K562 (cell line): Measurements from ENCODE around the gene ATXN7. TPM values are rescaled to one million over a fixed set of nuclear protein-coding genes. Genes with fewer than 3 reads are reported as not detected.

Source experiments
- ATAC-seq: fragments of 200-7000 bp; cut with Tn5 transposase; 3 replicates; pipeline ENCODE4 v1.9.1; 2020; ENCODE audit warnings: moderate library complexity
- BruUV-seq: library from RNA; stranded (reverse); fragments of 400-500 nt; replicated peaks from 2 replicates; lab custom pipeline; 2021; lab: Mats Ljungman, UMichigan
- CTCF ChIA-PET: fragments of 300-600 bp; formaldehyde crosslinking; extraction: SDS; loops from one replicate; lab custom pipeline; 2021; ENCODE audit warnings: low intra/inter-chr PET ratio; lab: Yijun Ruan, JAX
- POLR2A ChIA-PET: fragments of 300-600, 350-650 bp; sonication (Branson Sonifier 250); formaldehyde crosslinking; extraction: SDS; loops from one replicate; lab custom pipeline; 2021; ENCODE audit warnings: antibody characterized with exemption, inconsistent platforms; lab: Yijun Ruan, JAX
- DNase-seq, 4 experiments: peaks; one replicate each; pipeline versions ENCODE4 v3.0.0 to v3.0.0-alpha.2; 2011 to 2018; ENCODE audit warnings: low spot score in 3 of 4, mixed read lengths in 3 of 4; ENCODE audit errors: extremely low read depth in 1 of 4
- FAIRE-seq: peaks from 2 replicates; lab custom pipeline; 2011; peaks lifted over from hg19 to GRCh38; lab: Jason Lieb, UNC
- H2AFZ ChIP-seq: 2 replicates; pipeline ENCODE4 v1.6.0; 2011; ENCODE audit warnings: low read depth, low read length, control low read depth, inconsistent platforms
- H3K27ac ChIP-seq: fragments of 200-600 bp; 3 replicates; pipeline ENCODE4 v1.8.0; 2011; ENCODE audit warnings: low read depth, mild to moderate bottlenecking, control low read depth, inconsistent platforms, low read length, moderate library complexity, mixed read lengths; ENCODE audit errors: extremely low read depth
- H3K27me3 ChIP-seq, 2 experiments: fragments of 300-600 bp in 1 of 2; 2 replicates in 1 of 2; 3 replicates in 1 of 2; pipeline versions ENCODE4 v1.6.0 to v1.8.0; 2011; ENCODE audit warnings: inconsistent platforms in 2 of 2, low read length in 2 of 2, mild to moderate bottlenecking in 1 of 2, mixed read lengths in 1 of 2, moderate library complexity in 1 of 2; ENCODE audit not compliant: control insufficient read depth in 2 of 2, insufficient read depth in 2 of 2
- H3K36me3 ChIP-seq: fragments of 300-600 bp; 3 replicates; pipeline ENCODE4 v1.8.0; 2011; ENCODE audit warnings: mild to moderate bottlenecking, low read length, inconsistent platforms; ENCODE audit not compliant: control insufficient read depth, insufficient read depth
- H3K4me1 ChIP-seq, 2 experiments: fragments of 200-600 bp in 1 of 2; replicated peaks in 1 of 2; 2 replicates in 1 of 2; 3 replicates in 1 of 2; pipeline versions ENCODE4 v1.5.1 to v1.8.0; 2011; ENCODE audit warnings: inconsistent platforms in 2 of 2, low read length in 2 of 2, mild to moderate bottlenecking in 1 of 2, mixed read lengths in 1 of 2, moderate library complexity in 1 of 2; ENCODE audit not compliant: control insufficient read depth in 2 of 2, insufficient read depth in 2 of 2
- H3K4me2 ChIP-seq: 2 replicates; pipeline ENCODE4 v1.6.1; 2011; ENCODE audit warnings: low read length, control low read depth, inconsistent platforms, mixed read lengths; ENCODE audit not compliant: insufficient read depth
- H3K4me3 ChIP-seq: fragments of 200-600 bp; sonication (generic), shearing (Covaris generic); 2 replicates; pipeline ENCODE4 v1.5.1; 2016; ENCODE audit warnings: control low read depth, inconsistent platforms
- H3K79me2 ChIP-seq: fragments of 200-600 bp; 3 replicates; pipeline ENCODE4 v1.8.0; 2011; ENCODE audit warnings: low read length, inconsistent platforms; ENCODE audit not compliant: control insufficient read depth, insufficient read depth
- H3K9ac ChIP-seq, 2 experiments: 2 replicates each; pipeline versions ENCODE4 v1.6.0 to v1.6.1; 2011; ENCODE audit warnings: low read depth in 2 of 2, low read length in 2 of 2, control low read depth in 1 of 2, inconsistent platforms in 1 of 2, mild to moderate bottlenecking in 1 of 2, mixed read lengths in 1 of 2; ENCODE audit not compliant: insufficient read depth in 1 of 2
- H3K9me1 ChIP-seq: one replicate; pipeline ENCODE4 v1.6.0; 2011; ENCODE audit warnings: inconsistent platforms, mild to moderate bottlenecking, low read length, moderate library complexity; ENCODE audit not compliant: control insufficient read depth, insufficient read depth
- H3K9me3 ChIP-seq: replicated peaks from 2 replicates; pipeline ENCODE4 v1.5.1; 2011; ENCODE audit warnings: low read depth, low read length, inconsistent platforms; ENCODE audit not compliant: control insufficient read depth, insufficient read depth
- H4K20me1 ChIP-seq: replicated peaks from 2 replicates; pipeline ENCODE4 v1.6.1; 2011; ENCODE audit warnings: low read length, inconsistent platforms, mixed read lengths; ENCODE audit not compliant: control insufficient read depth, insufficient read depth
- FOXP1 ChIP-seq: sonication (generic); formaldehyde crosslinking; IDR thresholded peaks from 2 replicates; pipeline ENCODE4 v1.8.0; 2022; ENCODE audit warnings: mild to moderate bottlenecking, missing genetic modification reagents
- HDGF ChIP-seq: fragments of 450-650 bp; IDR thresholded peaks from 2 replicates; pipeline ENCODE4 v1.6.1; 2016
- MEF2A ChIP-seq: IDR thresholded peaks from 2 replicates; pipeline ENCODE4 v1.6.1; 2011; ENCODE audit warnings: low read depth, mild to moderate bottlenecking, low read length, moderate library complexity; ENCODE audit not compliant: control insufficient read depth
- NCOA4 ChIP-seq: fragments of 450-650 bp; IDR thresholded peaks from 2 replicates; pipeline ENCODE4 v1.6.1; 2018; ENCODE audit warnings: mild to moderate bottlenecking; ENCODE audit not compliant: partially characterized antibody
- SMC3 ChIP-seq: conservative IDR thresholded peaks from 2 replicates; pipeline ENCODE4 v1.6.1; 2011; ENCODE audit warnings: low read depth, low read length, improper control_type of control experiment; ENCODE audit not compliant: insufficient read depth
- YBX1 ChIP-seq: fragments of 450-650 bp; IDR thresholded peaks from 2 replicates; pipeline ENCODE4 v1.7.1; 2016; ENCODE audit warnings: mild to moderate bottlenecking
- ZNF280A ChIP-seq: fragments of 450-650 bp; IDR thresholded peaks from 2 replicates; pipeline ENCODE4 v1.6.1; 2018; ENCODE audit warnings: mild to moderate bottlenecking, low read depth; ENCODE audit not compliant: partially characterized antibody
- ZNF311 ChIP-seq: fragments of 250-450 bp; sonication (Bioruptor Pico); IDR thresholded peaks from 2 replicates; pipeline ENCODE4 v1.4.0; 2020; ENCODE audit warnings: mild to moderate bottlenecking, moderate library complexity
- ZNF75A ChIP-seq: fragments of 450-650 bp; formaldehyde crosslinking; IDR thresholded peaks from 2 replicates; pipeline ENCODE4 v1.4.0; 2020; ENCODE audit warnings: mild to moderate bottlenecking
- WGBS: fragments of 100-300 bp; shearing (Covaris generic); methylation state at CpG from one replicate; pipeline ENCODE4 v1.1.6; 2016; ENCODE audit warnings: low coverage, mixed read lengths; ENCODE audit not compliant: insufficient coverage; ENCODE audit errors: missing lambda C conversion rate; 5-methylcytosine and 5-hydroxymethylcytosine counted together
- in situ Hi-C: fragments of 300-500 bp; cut with MboI; formaldehyde crosslinking; loops from 4 replicates; pipeline ENCODE4 v1.15.0; 2018; ENCODE audit warnings: inconsistent platforms, mixed read lengths
- intact Hi-C: fragments of 100-400 bp; cut with micrococcal nuclease; formaldehyde crosslinking; loops from 2 replicates; pipeline ENCODE4 v1.14.2; 2022
- polyA plus RNA-seq, 8 experiments: library from polyadenylated mRNA; depleted of rRNA in 4 of 8; stranded (reverse) in 5 of 8; unstranded in 3 of 8; fragments of >200 nt; fragmentation: Nextera tagmentation in 2 of 8; fragmentation: Illumina TruSeq in 1 of 8; extraction: Ambion mirVana in 2 of 8; extraction: Trizol in 1 of 8; gene quantifications; 2 replicates each; pipeline versions ENCODE4 v1.2.1 to v1.2.3, GENCODE V29; 2011 to 2014; ENCODE audit warnings: inconsistent platforms in 1 of 8, missing spikeins in 1 of 8
- total RNA-seq, 7 experiments: library from RNA; depleted of rRNA in 6 of 7; stranded (reverse); fragments of >200 nt in 6 of 7; fragmentation: Illumina TruSeq in 2 of 7; extraction: Trizol in 2 of 7; gene quantifications; 2 replicates each; pipeline versions ENCODE4 v1.2.1 to v1.2.3, GENCODE V29; 2011 to 2021; ENCODE audit warnings: low replicate concordance in 1 of 7
- TF ChIP-seq, protein P1 (sequence below): fragments of 250-450 bp; sonication (Bioruptor Pico); IDR thresholded peaks from 2 replicates; pipeline ENCODE4 v1.8.0; 2021; ENCODE audit warnings: borderline replicate concordance, mild to moderate bottlenecking, moderate library complexity; ENCODE audit not compliant: poor library complexity, severe bottlenecking
- TF ChIP-seq, protein P2 (sequence below): fragments of 450-650 bp; conservative IDR thresholded peaks from 2 replicates; pipeline ENCODE4 v1.6.1; 2016; ENCODE audit warnings: missing genetic modification characterization, low read depth, mild to moderate bottlenecking, missing compliant biosample characterization, moderate library complexity

ATXN7 gene
- total and polyA plus RNA-seq, 9 of the 15 experiments (the other 6 are each of a cell fraction or from before 2014, with no cell fraction given) = 0.41 to 9.2 (median 6.7) TPM

DNA sequence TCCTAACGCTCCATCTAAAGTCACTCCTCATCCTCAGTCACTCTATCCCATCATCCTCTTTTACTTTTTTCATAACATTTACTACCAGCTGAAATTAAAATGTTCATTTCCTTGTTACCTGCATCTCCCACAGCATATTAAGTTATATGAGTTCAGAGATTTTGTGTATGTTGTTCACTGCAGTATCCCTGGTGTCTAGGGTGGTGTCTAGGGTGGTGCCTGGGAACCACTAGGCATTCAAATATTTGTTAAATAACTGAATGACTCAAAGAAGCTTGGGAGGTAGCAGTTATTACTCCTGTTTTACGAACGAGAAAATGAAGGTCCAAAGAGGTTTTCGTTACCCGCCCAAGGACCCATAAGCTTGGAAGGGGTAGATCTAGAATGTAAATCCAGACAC is 46.4 kb upstream of the ATXN7 start:
- H3K9me3 ChIP-seq = no peaks in the 10 kb centered on the region
- no peak overlapping the region for H3K9ac ChIP-seq
- no peaks in the 10 kb centered on the region for H3K36me3 ChIP-seq
- ATAC-seq (no peak), DNase-seq (no peak), FAIRE-seq (no peak)
- H3K9me1 ChIP-seq = no peaks in the 10 kb centered on the region
- H2AFZ ChIP-seq = no peak overlapping the region
- in situ Hi-C loops = loop anchor here (5.0 to 10.0 kb wide), 2 partner anchors 465 to 1192 kb away; no protein-coding TSS in a partner anchor
- POLR2A ChIA-PET = interaction anchor here (1.1 kb wide), 1 partner anchor 10 kb away, joined by 3 read pairs; no protein-coding TSS in a partner anchor
- no peaks in the 10 kb centered on the region for H3K27me3 ChIP-seq
- no peak overlapping the region for H3K4me3 ChIP-seq
- H3K4me1 ChIP-seq = no peaks in the 10 kb centered on the region
- intact Hi-C loops = loop anchor here (2.0 kb wide), 1 partner anchor 156 kb away; no protein-coding TSS in a partner anchor
- H3K79me2 ChIP-seq = no peaks in the 10 kb centered on the region
- no TSS peak for BruUV-seq
- CTCF ChIA-PET = no interaction called here
- WGBS = 20% methylated on average over 5 of the region's 5 CpGs
- no peak overlapping the region for H3K27ac ChIP-seq
- no peak overlapping the region for H3K4me2 ChIP-seq
- TF ChIP-seq YBX1 = no peak
- TF ChIP-seq ZNF75A (CRISPR knock-in tag) = no peak
- TF ChIP-seq MEF2A = no peak
- no peak for TF ChIP-seq ZNF311 (CRISPR knock-in tag)
- no peak for TF ChIP-seq NCOA4
- no peak for TF ChIP-seq FOXP1 (CRISPR knock-in tag)
- TF ChIP-seq, protein P1, sequence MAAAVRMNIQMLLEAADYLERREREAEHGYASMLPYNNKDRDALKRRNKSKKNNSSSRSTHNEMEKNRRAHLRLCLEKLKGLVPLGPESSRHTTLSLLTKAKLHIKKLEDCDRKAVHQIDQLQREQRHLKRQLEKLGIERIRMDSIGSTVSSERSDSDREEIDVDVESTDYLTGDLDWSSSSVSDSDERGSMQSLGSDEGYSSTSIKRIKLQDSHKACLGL (CRISPR knock-in tag) = no peak
- TF ChIP-seq ZNF280A = no peak
- TF ChIP-seq, protein P2, sequence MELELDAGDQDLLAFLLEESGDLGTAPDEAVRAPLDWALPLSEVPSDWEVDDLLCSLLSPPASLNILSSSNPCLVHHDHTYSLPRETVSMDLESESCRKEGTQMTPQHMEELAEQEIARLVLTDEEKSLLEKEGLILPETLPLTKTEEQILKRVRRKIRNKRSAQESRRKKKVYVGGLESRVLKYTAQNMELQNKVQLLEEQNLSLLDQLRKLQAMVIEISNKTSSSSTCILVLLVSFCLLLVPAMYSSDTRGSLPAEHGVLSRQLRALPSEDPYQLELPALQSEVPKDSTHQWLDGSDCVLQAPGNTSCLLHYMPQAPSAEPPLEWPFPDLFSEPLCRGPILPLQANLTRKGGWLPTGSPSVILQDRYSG (tag) = no peak
- no peak for TF ChIP-seq SMC3
- TF ChIP-seq HDGF = no peak
- no peaks in the 10 kb centered on the region for H4K20me1 ChIP-seq
